Medulla oblongata (tissue), 1 donor: Measurements from ENCODE around the gene PIGQ.

ENCODE experiments used
- DNase-seq: peaks from one replicate; pipeline ENCODE4 v3.0.0-alpha.2; 2015; ENCODE audit errors: extremely low spot score

Gene PIGQ

DNA sequence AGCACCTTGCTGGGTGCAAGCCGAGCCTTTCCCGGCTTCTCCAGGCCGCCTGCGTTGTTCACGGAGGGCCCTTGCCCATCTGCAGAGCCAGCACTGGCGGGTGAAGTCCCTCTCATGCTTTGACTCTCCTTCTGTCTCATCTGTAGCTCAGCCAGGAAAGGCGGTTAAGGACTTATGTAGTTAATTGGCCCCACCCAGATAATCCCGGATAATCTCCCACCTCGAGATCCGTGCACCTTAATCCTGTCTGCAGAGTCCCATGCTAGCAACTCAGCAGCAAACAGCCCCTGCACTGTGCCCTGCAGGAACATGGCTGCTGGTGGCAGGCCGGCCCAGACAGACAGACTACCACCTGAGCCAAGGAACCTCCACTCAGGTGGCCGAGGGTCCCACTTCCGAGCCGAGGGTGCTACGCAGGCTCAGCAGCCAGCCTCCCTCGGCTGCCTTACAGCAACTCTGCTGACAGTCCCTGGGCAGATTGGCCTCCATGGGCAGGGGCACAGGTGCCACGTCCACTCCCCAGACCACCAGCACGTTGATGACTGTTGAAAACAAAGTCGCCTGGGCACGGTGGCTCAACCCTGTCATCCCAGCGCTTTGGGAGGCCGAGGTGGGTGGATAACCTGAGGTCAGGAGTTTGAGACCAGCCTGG is 37.0 kb downstream of the PIGQ start:
- DNase-seq: no peak

DNA sequence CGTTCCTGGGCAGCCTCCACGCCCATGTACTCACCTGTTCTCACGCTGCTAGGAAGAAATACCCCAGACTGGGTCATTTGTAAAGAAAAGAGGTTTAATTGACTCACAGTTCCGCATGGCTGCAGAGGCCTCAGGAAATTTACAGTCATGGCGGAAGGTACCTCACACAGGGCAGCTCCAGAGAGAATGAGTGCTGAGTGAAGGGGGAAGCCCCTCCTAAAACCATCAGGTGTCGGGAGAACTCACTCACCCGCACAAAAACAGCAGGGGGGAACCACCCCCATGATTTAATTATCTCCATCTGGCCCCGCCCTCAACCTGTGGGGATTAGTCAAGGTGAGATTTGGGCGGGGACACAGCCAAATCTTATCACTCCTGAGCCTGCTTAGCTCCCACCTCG is 38.3 kb downstream of the PIGQ start:
- DNase-seq: no peak

DNA sequence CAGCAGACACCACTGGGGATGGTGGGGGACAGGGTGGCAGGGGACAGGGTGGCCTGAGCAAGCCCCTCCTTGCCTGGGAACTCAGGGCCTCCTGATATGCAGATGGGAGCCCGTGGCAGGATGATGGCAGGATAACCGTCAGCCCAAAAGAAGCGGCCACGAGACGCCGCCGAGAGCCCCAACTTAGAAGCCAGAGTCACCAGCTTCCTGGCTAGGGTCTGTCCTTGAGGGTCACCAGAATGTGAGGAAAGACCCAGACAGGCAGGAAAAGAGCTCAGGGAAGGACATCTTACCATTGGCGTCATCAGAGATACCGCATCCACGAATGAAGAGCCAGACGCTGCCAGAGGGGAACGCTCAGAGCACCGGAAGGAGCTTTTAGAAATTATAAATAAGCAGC is 39.5 kb downstream of the PIGQ start:
- no peak for DNase-seq

DNA sequence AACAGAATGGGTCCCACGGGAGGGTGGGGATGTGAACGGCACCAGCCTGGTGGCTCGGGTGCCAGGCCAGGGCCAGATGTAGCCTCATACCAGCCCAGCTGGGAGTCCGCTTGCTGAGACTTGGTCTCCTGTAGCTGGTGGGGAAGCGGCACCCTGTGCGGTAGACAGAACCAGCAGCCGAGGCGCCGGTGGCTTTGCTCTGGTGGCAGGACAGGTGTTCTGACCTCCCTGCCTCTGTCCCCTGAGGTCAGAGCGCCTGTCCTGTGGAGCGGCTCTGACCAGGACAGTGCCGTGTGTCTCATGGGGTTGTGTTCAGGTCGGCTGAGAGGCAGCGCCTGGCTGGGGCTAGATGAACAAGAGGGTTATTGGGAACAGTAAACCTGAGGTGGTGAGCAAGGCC is 40.2 kb downstream of the PIGQ start:
- DNase-seq: no peak

DNA sequence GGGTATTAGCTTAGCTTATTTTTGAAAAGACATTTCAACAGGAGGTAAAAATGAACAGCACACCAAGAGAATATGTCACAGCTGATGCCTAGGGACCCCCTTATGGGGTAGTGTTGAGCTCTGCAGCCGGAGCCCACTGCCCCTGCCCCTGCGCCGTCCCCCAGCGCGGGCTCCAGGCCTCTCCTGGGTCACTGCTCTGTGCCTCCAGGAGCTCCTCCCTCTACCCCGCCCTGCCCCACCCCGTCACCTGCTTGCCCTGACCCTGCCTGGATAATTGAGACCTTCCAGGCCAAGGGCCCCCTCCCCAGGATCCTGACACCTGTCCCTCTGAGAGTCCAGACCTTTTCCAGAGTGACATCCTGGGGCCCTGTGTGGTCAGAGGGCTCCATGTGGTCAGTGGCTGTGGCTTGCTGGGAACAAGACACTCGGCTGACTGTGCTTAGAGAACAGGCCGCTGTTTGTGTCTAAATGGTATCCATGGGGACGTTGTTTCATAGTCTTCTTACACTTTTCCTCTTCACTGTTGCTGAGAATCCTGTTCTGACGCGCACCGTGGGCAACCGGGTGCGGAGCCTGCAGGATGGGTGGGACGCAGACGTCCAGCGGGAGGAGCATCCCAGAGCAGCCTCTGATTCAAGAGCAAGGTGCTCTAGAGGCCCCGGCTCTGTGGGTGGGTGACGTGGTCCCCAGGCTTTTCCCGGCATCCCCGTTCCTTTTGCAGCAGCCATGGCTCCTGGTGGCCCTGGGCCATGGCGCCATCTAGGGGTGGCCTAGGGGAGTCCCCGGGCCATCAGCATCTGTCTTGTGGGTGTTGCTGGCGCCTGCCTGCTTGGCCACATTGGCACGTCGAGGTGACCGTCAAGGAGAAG is 41.0 kb downstream of the PIGQ start:
- DNase-seq: peak; percentile 70

DNA sequence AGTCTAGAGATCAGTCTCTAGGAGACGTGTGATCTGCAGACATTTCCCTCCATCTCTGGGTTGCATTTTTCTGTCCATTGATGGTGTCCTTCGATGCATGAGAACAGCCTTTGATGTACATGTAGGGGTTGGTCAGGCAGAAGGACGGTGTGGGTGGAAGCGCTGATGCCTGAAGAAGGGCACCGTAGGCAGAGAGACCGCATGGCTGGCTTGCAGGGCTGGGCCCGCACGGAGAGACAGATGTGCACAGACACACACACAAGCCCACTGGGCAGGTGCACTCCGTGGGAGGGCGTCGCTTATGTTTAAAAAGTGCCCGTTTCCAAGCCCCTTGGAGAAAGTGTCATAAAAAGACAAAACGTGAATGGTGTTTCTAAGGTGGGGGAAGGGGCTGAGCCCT is 45.4 kb downstream of the PIGQ start:
- DNase-seq: no peak

DNA sequence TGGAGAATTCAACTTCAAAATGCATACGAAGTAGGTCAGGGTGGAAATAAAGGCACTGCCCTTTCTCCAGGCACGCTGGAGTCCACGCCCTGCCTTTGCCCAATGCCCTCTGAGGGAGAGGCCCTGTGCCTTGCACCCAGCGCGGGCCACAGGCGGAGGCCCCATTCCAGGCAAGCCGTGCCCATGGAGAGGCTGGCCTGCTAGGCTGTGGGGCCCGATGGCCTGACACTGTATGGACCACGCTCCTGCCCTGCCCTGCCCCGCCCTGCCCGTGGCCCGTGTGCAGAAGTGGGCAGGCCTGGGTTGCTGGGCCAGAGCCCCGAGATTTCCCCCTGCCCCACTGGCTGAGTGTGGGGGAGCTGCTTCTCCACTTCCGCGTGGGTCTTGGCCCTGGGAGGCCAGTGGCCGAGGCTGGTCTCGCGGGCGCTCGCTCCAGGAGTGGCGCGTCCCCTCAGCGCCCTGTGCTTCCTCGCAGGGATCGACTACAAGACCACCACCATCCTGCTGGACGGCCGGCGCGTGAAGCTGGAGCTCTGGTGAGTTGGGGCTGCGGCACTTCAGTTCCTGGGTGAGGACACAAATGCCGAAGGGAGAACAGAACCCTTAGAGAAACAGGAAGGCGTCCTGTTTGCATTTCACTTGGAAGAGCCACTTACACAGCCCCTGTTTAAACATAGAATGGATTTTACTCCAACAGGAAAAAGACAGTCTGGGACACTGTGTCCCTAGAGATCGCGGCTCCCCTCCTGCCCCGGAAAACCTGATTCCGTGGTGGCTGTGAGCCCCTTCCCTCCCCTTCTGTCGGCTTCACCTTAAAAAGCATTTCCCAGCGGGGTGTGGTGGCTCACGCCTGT is 47.2 kb downstream of the PIGQ start:
- no peak for DNase-seq

DNA sequence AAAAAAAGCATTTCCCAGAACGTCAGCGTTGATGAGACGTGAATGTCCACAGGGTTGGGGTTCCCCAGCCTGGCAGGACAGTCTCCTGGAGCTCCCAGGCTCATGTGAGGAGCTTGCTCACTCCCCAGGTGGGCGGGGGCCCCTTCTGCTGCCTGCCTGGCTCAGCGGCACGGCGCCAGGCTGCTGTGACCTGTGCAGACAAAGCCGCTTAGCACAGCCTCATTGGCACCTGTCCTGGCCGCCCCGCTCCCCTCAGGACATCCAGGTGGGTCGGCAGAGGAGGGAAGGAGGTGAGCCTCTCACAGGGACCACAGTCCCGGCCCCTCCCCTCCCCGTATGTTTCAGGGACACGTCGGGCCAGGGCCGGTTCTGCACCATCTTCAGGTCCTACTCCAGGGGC is 48.1 kb downstream of the PIGQ start:
- DNase-seq: no peak

DNA sequence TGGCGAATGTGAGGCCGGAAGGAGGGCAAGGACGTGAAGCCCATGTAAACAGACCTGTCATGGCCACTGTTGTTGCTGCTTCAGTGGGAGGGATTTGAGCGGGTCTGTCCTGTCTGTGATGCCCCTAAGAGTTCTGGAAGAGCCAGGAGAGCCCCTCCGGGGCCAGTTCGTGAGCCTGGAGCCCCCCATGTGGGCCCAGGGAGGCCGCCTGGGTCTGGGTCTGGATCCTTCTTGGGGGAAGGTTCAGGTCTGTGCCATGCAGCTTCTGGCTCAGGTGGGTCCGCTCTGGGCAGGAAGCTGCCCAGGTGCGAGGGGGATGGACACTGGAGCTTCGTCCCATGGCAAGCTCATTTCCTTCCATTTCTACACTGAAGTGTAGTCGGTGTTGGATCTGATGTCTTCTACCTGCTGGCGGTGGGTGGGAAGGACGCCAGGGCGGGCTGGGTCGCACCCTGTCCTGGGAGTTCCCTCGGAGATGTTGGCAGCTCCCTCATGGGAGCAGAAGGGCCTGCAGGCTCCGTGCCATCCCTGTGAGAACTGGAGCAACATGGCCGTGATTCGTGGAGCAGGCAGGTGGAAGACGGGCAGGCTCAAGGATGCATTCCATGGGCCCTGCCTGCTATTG is 49.8 kb downstream of the PIGQ start:
- DNase-seq: no peak

DNA sequence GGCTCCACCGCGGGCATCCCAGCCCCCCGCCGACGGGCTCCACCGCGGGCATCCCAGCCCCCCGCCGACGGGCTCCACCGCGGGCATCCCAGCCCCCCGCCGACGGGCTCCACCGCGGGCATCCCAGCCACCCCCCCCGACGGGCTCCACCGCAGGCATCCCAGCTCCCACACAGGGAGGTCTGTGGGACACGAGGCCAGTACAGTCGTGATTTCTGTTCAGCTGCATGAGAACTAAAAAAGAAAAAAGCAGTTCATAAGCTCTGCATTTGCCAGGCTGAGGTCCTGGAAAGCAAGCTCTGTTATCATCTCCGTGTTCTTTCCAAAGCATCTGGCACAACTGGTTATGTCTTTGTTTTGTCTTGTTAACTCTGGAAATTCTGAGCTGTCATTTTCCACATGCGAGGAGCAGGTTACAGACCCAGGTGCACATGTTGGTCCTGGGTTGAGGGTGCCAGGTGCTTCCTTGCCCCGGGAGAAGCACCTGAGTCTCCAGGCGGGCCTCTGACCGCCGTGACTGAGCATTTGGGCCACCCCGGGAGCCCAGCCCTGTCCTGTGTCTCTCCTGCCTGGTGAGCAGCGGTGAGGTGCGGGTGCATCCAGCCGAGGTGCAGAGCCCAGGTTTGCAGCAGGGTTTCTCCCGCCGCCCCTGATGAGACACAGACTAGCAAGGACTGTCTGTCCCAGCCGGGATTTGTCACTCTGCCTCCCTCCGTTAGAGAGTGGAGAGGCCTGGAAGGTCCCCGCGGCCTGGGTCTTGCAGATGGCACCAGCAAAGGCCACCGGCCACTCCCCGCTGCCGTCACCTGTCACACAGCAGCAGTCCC is 51.1 kb downstream of the PIGQ start:
- no peak for DNase-seq

DNA sequence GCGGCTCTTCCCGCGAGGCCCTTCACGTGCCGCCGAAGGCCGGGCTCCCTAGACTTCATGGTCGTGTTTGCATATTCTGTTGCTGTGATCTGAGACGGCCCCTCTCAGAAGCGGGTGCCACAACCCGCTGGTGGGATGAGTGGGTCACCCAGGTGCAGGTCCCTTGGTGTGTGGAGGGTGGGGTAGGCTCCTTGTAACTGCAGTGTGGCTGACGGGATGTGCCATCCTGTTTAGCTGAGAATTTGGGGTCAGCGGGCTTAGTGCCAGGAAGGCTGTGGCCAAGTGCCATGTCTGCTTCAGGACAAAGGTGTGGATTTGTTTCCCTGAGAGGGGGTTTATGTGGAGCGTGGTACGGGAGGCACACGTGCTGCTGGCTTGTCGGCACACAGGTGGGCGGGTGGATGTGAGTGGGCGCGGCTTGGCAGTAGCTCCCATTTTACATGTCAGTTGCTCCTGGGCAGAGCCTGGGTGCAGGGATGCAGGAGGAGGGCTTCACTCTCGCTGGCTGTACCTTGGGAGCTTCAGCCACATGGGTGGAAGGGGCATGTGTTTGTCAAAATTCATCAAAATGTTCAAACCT is 51.8 kb downstream of the PIGQ start:
- no peak for DNase-seq

DNA sequence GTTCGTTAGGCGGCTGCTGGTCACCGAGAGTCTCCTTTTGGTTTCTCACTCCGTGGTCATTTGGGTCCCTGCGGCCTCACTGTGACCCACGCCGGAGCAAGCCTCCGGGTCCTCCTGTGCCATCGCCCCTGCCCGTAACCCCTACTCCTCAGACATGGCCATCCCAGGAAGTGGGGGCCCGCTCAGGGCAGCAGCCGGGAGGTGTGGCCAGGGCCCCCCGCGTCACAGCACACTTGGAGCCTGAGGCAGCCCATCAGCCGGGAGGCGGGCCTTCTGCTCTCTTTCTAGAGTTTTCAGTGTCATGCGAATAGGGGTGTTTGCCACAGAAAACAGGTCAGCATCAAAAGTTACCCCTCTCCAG is 53.1 kb downstream of the PIGQ start:
- no peak for DNase-seq

DNA sequence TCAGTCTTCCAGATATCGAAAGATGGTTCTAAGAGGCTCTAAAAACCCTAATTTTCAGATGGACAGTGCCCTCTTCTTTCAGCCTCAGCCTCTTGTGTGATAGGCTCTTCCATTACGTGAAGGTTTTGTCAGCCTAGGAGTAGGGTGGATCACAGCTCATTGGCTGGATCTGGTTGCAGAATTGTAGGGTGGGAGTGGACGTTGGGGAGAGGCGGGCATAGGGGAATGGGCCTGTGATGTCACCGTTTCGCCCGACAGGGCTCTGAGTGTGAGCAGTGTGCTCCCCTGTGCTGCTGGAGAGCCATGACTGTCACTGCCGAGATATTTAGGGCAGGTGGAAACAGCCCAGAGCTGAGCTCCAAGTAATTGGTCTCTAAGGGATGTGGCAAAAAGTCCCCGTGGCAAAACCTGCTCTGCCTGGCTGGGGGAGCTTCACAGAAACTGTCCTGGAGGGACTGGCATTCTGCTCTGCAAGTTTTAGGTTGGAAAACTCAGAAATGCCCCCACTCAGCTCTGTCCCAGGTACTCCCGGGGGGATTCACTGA is 54.8 kb downstream of the PIGQ start:
- DNase-seq: no peak

DNA sequence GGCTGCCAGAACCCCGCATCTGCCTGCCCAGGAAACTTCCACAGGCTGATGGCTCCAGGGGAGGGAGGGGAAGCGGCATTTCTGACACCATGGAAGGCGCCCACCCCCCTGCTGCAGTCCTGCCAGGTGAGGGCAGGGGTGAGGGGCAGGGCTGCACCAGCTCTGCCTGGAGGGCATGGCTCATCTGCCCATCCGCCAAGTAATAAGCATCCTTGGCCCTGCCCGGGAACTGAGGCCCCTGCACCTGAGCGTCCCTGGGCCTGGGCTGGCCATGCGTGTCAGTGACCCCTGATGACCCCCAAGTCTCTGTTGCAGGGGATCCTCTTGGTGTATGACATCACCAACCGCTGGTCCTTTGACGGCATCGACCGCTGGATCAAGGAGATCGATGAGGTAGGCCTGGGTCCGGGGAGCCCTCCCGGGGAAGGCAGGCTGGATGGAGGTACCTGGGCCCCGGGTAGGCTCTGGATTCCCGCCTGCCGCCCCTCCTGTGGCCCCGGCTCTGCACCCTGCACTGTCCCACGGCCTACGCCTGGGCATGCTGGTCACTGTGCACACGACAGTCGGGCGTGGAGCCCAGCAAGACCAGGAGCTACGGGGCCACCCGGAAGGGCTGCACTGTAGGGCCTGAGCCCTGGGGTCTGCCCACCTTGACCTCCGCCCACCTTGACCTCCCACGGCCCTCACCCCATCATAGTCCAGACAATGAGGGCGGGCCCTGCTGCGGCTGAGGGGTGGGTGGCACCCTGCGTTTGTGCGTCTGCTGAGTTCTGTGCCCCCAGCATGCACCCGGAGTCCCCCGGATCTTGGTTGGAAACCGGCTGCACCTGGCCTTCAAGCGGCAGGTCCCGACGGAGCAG is 55.6 kb downstream of the PIGQ start:
- DNase-seq: no peak

DNA sequence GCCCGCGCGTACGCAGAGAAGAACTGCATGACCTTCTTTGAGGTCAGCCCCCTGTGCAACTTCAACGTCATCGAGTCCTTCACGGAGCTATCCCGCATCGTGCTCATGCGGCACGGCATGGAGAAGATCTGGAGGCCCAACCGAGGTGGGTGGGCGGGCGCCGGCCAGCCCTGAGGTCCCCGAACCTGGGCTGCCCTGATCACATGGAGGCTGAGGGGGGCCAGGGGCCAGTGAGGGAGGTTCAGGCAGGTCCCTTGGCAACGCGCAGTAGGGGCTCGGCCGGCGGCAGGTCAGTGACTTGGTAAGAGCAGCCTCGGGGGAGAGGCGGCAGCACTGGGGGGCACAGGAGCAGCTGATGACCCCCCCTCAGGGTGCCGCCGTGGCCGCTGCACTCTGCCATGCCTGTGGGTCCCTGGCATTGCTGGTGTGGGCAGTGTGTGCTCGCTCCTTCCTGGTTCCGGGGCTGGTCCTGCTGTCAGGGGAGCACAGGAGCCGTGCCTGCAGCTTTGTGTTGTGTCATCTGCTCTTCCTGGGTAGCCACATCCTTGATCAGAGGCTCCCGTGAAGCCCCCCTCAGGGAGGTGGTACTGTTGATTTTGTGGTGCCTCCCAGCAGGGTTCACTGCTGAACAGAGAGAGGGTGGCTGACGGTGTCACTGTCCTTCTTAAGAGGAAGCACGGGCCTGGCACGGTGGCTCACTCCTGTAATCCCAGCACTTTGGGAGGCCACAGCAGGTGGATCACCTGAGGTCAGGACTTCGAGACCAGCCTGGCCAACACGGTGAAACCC is 56.4 kb downstream of the PIGQ start:
- no peak for DNase-seq

DNA sequence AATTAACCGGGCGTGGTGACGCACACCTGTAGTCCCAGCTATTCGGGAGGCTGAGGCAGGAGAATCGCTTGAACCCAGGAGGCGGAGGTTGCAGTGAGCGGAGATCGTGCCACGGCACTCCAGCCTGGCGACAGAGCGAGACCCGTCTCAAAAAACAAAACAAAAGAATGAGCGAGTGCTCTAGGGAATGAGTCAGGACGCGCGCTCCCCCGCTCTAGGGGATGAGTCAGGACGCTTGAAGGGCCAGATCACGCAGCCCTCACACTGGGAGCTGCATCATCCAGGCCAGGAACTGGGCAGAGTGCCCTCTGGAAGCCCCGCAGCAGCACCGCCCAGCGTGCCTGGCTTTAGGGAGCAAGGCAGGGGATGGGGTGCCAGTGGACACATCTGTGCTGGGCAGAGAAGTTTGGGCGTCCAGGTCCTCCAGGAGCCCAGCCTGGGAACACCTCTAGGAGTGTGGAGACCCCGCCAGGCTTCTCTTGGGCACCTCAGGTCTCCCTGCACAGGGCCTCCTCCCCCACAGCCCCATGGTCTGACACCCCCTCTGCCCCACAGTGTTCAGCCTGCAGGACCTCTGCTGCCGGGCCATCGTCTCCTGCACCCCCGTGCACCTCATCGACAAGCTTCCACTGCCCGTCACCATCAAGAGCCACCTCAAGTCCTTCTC is 57.2 kb downstream of the PIGQ start:
- peak; percentile 48 for DNase-seq

DNA sequence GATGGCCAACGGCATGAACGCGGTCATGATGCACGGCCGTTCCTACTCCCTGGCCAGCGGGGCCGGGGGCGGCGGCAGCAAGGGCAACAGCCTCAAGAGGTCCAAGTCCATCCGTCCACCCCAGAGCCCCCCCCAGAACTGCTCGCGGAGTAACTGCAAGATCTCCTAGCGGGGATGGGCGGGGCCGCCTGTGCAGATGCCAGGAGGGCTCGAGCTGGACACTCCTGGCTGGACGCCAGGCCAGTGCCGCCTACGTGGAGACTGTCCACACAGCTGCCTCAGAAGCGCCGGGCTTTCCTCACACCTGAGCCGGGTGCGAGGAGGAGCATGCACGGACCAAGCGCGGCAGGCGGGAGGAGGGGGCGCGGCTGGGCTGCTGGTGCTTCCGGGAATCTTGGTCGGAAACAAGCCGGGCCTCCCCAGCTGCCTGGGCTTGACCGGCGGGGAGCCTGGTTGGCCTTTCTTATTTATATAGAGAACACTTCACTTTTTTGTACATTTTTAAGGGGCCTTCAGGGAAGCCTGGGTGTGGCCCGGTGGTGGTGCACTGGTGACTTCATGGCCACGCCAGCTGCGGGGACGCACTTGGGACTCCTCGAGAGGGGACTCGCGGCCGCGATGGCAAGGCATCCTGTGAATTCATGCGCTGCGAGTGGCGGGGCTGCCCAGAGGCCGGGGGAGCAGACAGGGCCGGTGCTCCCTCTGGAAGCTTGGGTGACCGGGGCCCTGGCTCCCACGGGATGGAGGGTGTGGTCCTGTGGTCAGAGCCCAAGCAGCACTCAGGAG is 57.9 kb downstream of the PIGQ start:
- no peak for DNase-seq
